WI38 (cell line): ENCODE results near the gene RRP7A.
"Not testable (repeated sequence)": the region's sequence is repeated elsewhere in the genome, so short reads cannot be mapped to it uniquely, and the experiment has no call there.

ENCODE experiments used
- H3K4me3 ChIP-seq: 2 replicates; pipeline ENCODE4 v1.5.1; 2011; ENCODE audit warnings: low read depth, mild to moderate bottlenecking, control low read depth, low read length
- CTCF ChIP-seq: IDR thresholded peaks from 2 replicates; pipeline ENCODE4 v1.5.1; 2012; ENCODE audit warnings: low read depth, mild to moderate bottlenecking, control low read depth, low read length

The RRP7A gene

DNA sequence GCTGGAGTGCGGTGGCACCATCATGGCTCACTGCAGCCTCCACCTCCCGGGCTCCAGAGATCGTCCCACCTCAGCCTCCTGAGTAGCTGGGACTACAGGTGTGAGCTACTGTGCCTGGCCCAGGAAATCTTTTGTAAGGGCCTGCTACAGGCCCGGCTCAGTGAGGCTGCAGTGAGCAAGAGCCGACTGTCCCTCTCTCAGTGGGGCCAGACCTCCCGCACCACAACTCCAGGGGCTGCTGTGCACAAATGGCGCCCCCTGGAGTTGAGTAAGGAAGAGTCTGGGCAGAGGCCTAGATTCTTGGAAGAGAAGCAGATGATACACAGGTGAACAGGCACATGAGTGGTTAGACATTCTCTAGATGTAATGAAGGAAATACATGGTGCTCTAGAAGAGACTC is 41.2 kb upstream of the RRP7A start:
- TF ChIP-seq CTCF = peak; percentile 23; the same call in 1 of the 2 replicates
- no peak overlapping the region for H3K4me3 ChIP-seq

DNA sequence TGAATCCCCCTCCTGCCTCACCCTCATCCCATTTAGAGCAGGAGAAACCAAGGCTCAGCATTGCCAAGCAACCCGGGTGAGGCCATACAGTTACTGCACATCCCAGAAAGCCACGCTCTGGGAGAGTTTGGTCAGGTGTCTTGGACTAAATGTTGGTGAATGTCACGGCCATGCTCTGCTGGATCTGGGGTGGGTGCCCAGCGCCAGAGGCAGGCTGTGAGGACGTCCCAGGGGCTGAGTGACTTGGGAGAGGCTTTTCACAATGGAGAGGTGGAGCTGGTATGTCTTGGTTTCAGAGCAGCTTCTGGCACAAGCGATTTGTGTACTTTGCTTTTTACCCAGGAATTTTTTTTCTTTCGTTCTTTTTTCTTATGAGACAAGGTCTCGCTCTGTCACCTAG is 40.8 kb upstream of the RRP7A start:
- TF ChIP-seq CTCF = no peak
- H3K4me3 ChIP-seq = no peak overlapping the region

GRCh38 chr22:42553475-42554361 is 34.1 kb upstream of the RRP7A start, which contains the start of gene SERHL2:
Gene SERHL2 (plus strand): TSS chr22:42553956. CDS start chr22:42554021, 65 bp downstream.
- TF ChIP-seq CTCF = no peak
- peak within 1 kb of the TSS; percentile 56 for H3K4me3 ChIP-seq

DNA sequence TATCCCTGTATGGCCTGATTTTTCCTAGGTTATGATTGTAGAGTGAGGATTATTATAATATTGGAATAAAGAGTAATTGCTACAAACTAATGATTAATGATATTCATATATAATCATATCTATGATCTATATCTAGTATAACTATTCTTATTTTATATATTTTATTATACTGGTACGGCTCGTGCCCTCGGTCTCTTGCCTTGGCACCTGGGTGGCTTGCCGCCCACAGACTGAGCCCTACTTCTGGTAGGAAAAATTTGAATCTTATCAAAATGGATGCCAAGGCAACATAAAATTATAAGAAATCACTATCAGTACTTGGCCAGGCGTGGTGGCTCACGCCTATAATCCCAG is 32.7 kb upstream of the RRP7A start:
- not testable (repeated sequence) for H3K4me3 ChIP-seq

- no peak for TF ChIP-seq CTCF
- no peak overlapping the region for H3K4me3 ChIP-seq
Observed at GRCh38 chr22:42549331-42550060, 29.9 kb upstream of the RRP7A start.

DNA sequence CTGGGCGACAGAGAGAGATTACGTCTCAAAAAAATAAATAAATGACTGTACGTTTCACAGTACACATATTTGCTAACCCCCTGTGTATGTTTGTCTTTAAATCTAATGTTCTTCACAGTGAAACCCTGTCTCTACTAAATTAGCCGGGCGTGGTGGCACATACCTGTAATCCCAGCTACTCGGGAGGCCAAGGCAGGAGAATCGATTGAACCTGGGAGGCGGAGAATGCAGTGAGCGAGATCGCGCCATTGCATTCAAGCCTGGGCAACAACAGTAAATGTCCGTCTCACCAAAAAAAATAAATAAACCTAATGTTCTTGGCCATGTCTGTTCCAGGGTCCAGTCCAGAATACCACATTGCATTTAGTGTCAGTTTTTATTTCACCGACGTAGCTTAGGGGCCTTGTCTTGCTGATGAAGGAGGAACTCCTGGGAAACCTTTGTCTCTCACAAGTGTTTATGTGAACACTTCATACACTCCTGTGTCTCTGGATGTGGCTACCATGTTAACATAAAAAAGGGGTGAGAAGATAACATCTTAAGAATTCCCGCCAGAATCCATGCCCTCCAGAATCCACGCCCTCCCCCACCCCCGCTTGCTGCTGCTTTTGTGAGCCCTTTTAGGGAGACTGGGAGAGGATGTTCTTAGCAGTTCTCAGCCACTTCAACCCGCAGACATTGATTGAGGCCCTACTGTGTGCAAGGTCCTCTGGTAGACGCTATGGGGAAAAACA is 29.2 kb upstream of the RRP7A start:
- no peak for TF ChIP-seq CTCF

DNA sequence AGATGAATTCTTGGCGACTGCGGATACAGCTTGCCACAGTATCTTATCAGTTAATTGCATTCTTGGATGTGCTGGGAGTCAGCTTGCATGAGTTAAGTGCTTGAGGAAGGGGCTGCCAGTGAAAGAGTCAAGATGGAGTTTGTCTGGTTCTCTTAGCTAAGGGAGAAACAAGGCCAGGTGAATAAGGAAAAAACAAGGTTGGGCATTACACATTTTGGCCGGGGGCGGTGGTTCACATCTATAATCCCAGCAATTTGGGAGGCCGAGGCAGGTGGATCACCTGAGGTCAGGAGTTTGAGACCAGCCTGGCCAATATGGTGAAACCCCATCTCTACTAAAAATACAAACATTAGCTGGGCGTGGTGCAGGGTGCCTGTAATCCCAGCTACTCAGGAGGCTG is 28.5 kb upstream of the RRP7A start:
- H3K4me3 ChIP-seq = not testable (repeated sequence)

More for the DNA sequence above, 29.2 kb upstream of the RRP7A start:
- no peak overlapping the region for H3K4me3 ChIP-seq

GRCh38 chr22:42547562-42547961 is 28.0 kb upstream of the RRP7A start:
- H3K4me3 ChIP-seq = no peak overlapping the region
- TF ChIP-seq CTCF = no peak
